GM18499 (cell line): ENCODE measurements around the gene ADAMTSL2.

Experiments
- ATAC-seq: cut with Tn5 transposase; IDR thresholded peaks from one replicate; pipeline ENCODE4 v1.9.1; 2021; ENCODE audit warnings: moderate number of reproducible peaks; ENCODE audit not compliant: insufficient read depth, unreplicated experiment

Gene ADAMTSL2

GRCh38 chr9:133499132-133499891 lies 35.2 kb upstream of the ADAMTSL2 start:
- ATAC-seq, result no peak

GRCh38 chr9:133499892-133500270 lies 34.6 kb upstream of the ADAMTSL2 start:
- no peak for ATAC-seq

- no peak for ATAC-seq
These were observed 32.4 kb upstream of the ADAMTSL2 start for GRCh38 chr9:133502112-133502511.

- ATAC-seq, result no peak
These were observed 29.2 kb upstream of the ADAMTSL2 start for GRCh38 chr9:133505186-133505830.

GRCh38 chr9:133505901-133506652 lies 28.4 kb upstream of the ADAMTSL2 start:
- no peak for ATAC-seq

GRCh38 chr9:133506653-133507038 lies 27.9 kb upstream of the ADAMTSL2 start:
- no peak for ATAC-seq

- no peak for ATAC-seq
These were observed 27.1 kb upstream of the ADAMTSL2 start for GRCh38 chr9:133507246-133507965.

- ATAC-seq, result no peak
These were observed 26.5 kb upstream of the ADAMTSL2 start for GRCh38 chr9:133508046-133508445.

GRCh38 chr9:133509179-133510083 lies 25.1 kb upstream of the ADAMTSL2 start:
- no peak for ATAC-seq

GRCh38 chr9:133510926-133511505 lies 23.5 kb upstream of the ADAMTSL2 start:
- no peak for ATAC-seq

- no peak for ATAC-seq
These were observed 22.9 kb upstream of the ADAMTSL2 start for GRCh38 chr9:133511607-133512006.

GRCh38 chr9:133512253-133513213 lies 22.0 kb upstream of the ADAMTSL2 start:
- no peak for ATAC-seq

GRCh38 chr9:133513214-133514100 lies 21.0 kb upstream of the ADAMTSL2 start:
- ATAC-seq, result no peak

GRCh38 chr9:133514460-133515239 lies 19.9 kb upstream of the ADAMTSL2 start:
- no peak for ATAC-seq

- no peak for ATAC-seq
These were observed 19.3 kb upstream of the ADAMTSL2 start for GRCh38 chr9:133515240-133515610.

GRCh38 chr9:133515615-133516255 lies 18.8 kb upstream of the ADAMTSL2 start:
- no peak for ATAC-seq
